GM12872 (cell line): Measurements from ENCODE around the gene NPBWR2.

Source experiments
- CTCF ChIP-seq: IDR thresholded peaks from 3 replicates; pipeline ENCODE4 v1.5.1; 2011; ENCODE audit warnings: low read depth, mild to moderate bottlenecking, low read length, moderate library complexity; ENCODE audit not compliant: insufficient read depth

The NPBWR2 gene

GRCh38 chr20:64077094-64077493, 30.3 kb downstream of the NPBWR2 start:
- TF ChIP-seq CTCF, result no peak

GRCh38 chr20:64076061-64076997, 31.0 kb downstream of the NPBWR2 start:
- no peak for TF ChIP-seq CTCF

GRCh38 chr20:64075556-64075955, 31.8 kb downstream of the NPBWR2 start:
- no peak for TF ChIP-seq CTCF

GRCh38 chr20:64074963-64075362, 32.4 kb downstream of the NPBWR2 start:
- TF ChIP-seq CTCF, result no peak

GRCh38 chr20:64074184-64074789, 33.1 kb downstream of the NPBWR2 start:
- TF ChIP-seq CTCF, result no peak

GRCh38 chr20:64073476-64074183, 33.7 kb downstream of the NPBWR2 start:
- no peak for TF ChIP-seq CTCF

GRCh38 chr20:64072498-64073063, 34.8 kb downstream of the NPBWR2 start:
- no peak for TF ChIP-seq CTCF
